ENCODE results near the gene PTPRC.

Gene PTPRC

DNA sequence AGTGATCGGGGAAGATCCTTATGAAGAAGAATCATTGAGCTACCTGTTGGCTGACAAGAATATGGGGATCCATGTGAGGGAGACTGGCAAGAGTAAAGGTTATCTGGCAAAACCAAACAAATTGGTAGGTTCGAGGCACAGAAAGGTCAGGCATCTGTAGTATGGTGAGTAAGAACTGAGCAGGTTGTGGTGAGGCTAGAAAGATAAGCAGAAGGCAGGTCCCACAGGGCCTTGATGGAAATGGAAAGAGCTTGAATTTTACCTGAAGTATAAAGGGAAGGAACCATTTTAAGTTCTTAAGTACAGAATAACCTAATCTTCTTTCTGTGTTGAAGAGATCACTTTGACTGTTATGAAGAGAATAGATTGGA lies 11.1 kb downstream of the PTPRC start:
- no peak overlapping the region for H3K9ac ChIP-seq (ENCODE audit: low read length)
- no peak overlapping the region for H4K8ac ChIP-seq (ENCODE audit: low read depth, low read length)
- H3K4me2 ChIP-seq (ENCODE audit: low read length): no peak overlapping the region
- no peak overlapping the region for H2BK5ac ChIP-seq (ENCODE audit: low read length)
- H3K56ac ChIP-seq (ENCODE audit: low read length): no peak overlapping the region
- no CpG with 5 or more reads among the region's 2 CpGs for WGBS (ENCODE audit: extremely low coverage, insufficient coverage, low lambda C conversion rate)
- H3K27me3 ChIP-seq (ENCODE audit: insufficient read depth, low read length, poor library complexity): no peaks in the 10 kb centered on the region
- no peak overlapping the region for H3K23ac ChIP-seq (ENCODE audit: low read length)
- H2BK120ac ChIP-seq (ENCODE audit: low read depth, low read length): no peak overlapping the region
- H3K79me2 ChIP-seq (ENCODE audit: control insufficient read depth, insufficient read depth, low read length): no peaks in the 10 kb centered on the region
- H3K27ac ChIP-seq (ENCODE audit: low read depth, low read length): no peak overlapping the region
- no peak overlapping the region for H4K5ac ChIP-seq (ENCODE audit: low read length)
- H3K79me1 ChIP-seq (ENCODE audit: low read length): no peaks in the 10 kb centered on the region
- H3K18ac ChIP-seq (ENCODE audit: low read length): no peak overlapping the region
- no peak for DNase-seq
- H3K36me3 ChIP-seq (ENCODE audit: control insufficient read depth, insufficient read depth, low read length): no peaks in the 10 kb centered on the region
- H3K4me3 ChIP-seq (ENCODE audit: low read length): no peak overlapping the region
- no peaks in the 10 kb centered on the region for H3K4me1 ChIP-seq (ENCODE audit: control insufficient read depth, low read depth, low read length)
- no peak overlapping the region for H2BK15ac ChIP-seq (replicated peaks; ENCODE audit: low read depth)
- no peak overlapping the region for H2AK5ac ChIP-seq (ENCODE audit: low read length)
- no peak overlapping the region for H3K4ac ChIP-seq (ENCODE audit: low read depth, low read length)

DNA sequence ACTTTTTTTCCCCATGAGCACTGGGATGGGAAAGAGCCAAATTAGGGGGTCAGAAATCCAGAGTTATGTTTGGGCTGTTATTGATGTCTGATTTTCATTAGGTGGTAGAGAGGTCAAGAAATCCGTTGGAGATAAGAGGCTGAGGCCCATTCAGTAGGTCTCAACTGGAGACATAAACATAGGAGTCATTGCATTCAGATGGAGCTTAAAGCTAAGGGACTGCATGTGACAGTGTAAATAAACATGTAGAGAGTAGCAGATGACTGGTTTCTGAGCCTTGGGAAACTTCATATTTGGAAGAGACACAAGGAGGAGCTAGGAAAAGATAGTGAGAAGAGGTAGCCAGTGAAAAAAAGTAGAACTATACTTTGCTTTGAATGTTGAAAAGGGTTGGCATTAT lies 11.7 kb downstream of the PTPRC start:
- Histone ChIP-seq H3K56ac (ENCODE audit: low read length) (no peak overlapping the region), H3K79me1 (ENCODE audit: low read length) (no peaks in the 10 kb centered on the region), H3K4me2 (ENCODE audit: low read length) (no peak overlapping the region), H3K79me2 (ENCODE audit: control insufficient read depth, insufficient read depth, low read length) (no peaks in the 10 kb centered on the region), H4K8ac (ENCODE audit: low read depth, low read length) (no peak overlapping the region), H3K4me3 (ENCODE audit: low read length) (no peak overlapping the region), H3K9ac (ENCODE audit: low read length) (no peak overlapping the region), H2BK15ac (replicated peaks; ENCODE audit: low read depth) (no peak overlapping the region), H3K4ac (ENCODE audit: low read depth, low read length) (no peak overlapping the region), H3K27me3 (ENCODE audit: insufficient read depth, low read length, poor library complexity) (no peaks in the 10 kb centered on the region), H2AK5ac (ENCODE audit: low read length) (no peak overlapping the region), H3K36me3 (ENCODE audit: control insufficient read depth, insufficient read depth, low read length) (no peaks in the 10 kb centered on the region), H2BK120ac (ENCODE audit: low read depth, low read length) (no peak overlapping the region), H2BK5ac (ENCODE audit: low read length) (no peak overlapping the region), H3K18ac (ENCODE audit: low read length) (no peak overlapping the region), H3K27ac (ENCODE audit: low read depth, low read length) (no peak overlapping the region), H3K23ac (ENCODE audit: low read length) (no peak overlapping the region), H3K4me1 (ENCODE audit: control insufficient read depth, low read depth, low read length) (no peaks in the 10 kb centered on the region), H4K5ac (ENCODE audit: low read length) (no peak overlapping the region)
- no peak for DNase-seq
- no CpG with 5 or more reads among the region's 1 CpG for WGBS (ENCODE audit: extremely low coverage, insufficient coverage, low lambda C conversion rate)

DNA sequence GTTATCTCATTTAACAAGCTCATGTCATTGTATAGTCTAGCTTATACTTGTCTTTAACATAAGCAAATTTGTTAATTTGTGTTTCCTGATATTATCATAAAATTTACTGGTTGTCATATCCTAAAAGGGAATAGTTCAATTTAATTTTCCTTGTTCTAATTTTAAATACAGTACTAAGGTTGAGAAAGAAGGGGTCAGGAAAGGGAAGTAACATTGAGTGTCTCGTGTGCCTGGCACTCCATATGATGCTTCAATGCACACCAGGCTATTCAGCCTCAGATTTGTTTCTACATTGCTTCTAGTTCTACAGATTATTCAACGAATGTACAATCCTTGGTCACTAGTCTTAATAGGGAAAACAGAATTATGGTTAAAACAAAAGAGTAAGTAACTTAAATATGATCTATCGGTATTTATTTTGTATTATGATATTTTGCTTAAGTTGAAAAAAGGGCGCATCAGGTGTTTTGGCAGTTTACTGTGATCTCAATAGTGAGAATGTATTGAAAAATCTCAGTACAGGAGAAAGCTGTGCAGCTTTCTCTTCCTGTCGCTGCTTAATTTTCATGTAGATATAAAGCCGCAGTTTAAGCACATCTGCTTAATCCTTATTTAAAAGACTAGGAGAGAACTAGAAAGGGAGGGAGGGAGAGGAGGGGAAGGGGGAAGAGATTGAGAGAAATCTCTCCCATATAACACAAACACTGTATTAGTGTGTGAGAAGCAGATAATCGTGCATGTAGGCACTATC lies 13.0 kb downstream of the PTPRC start:
- Histone ChIP-seq H2BK15ac (replicated peaks; ENCODE audit: low read depth) (no peak overlapping the region), H4K5ac (ENCODE audit: low read length) (no peak overlapping the region), H3K4ac (ENCODE audit: low read depth, low read length) (no peak overlapping the region), H2BK120ac (ENCODE audit: low read depth, low read length) (no peak overlapping the region), H3K23ac (ENCODE audit: low read length) (no peak overlapping the region), H3K18ac (ENCODE audit: low read length) (no peak overlapping the region), H3K4me2 (ENCODE audit: low read length) (no peak overlapping the region), H3K79me1 (ENCODE audit: low read length) (no peaks in the 10 kb centered on the region), H2AK5ac (ENCODE audit: low read length) (no peak overlapping the region), H3K9ac (ENCODE audit: low read length) (no peak overlapping the region), H3K79me2 (ENCODE audit: control insufficient read depth, insufficient read depth, low read length) (no peaks in the 10 kb centered on the region), H2BK5ac (ENCODE audit: low read length) (no peak overlapping the region), H3K27ac (ENCODE audit: low read depth, low read length) (no peak overlapping the region), H3K4me1 (ENCODE audit: control insufficient read depth, low read depth, low read length) (no peaks in the 10 kb centered on the region), H3K4me3 (ENCODE audit: low read length) (no peak overlapping the region), H3K36me3 (ENCODE audit: control insufficient read depth, insufficient read depth, low read length) (no peaks in the 10 kb centered on the region), H3K56ac (ENCODE audit: low read length) (no peak overlapping the region), H3K27me3 (ENCODE audit: insufficient read depth, low read length, poor library complexity) (no peaks in the 10 kb centered on the region), H4K8ac (ENCODE audit: low read depth, low read length) (no peak overlapping the region)
- WGBS (ENCODE audit: extremely low coverage, insufficient coverage, low lambda C conversion rate): 100% methylated on average over 1 of the region's 7 CpGs
- no peak for DNase-seq

DNA sequence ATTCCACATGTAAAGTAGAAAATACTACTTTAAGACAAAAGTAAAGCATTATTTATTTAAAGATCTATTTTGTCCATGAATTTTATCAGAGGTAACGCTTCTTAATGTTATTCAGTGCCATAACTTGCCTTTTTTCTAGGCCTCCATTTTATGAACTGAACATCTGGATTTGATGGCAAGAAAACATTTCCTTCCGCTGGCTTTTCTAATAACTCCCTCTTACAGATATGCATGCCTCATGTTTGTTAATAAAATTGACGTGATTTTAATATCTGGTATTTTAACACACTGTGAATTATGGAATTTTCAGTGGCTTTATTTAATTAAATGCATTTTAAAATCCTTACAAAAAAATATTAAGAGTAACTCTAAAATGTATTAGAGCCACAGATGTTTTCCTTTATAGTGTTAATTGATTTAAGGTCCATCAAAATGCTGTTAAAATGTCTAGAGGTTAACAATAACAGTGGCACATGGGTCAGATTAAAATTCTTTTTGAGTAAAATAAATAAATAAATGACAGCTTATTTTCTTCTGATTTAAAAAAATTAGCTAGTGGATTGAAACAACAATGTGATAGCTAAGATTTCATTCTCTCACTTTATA lies 15.1 kb downstream of the PTPRC start:
- Histone ChIP-seq H3K18ac (ENCODE audit: low read length) (no peak overlapping the region), H4K8ac (ENCODE audit: low read depth, low read length) (no peak overlapping the region), H3K4me3 (ENCODE audit: low read length) (no peak overlapping the region), H3K4me2 (ENCODE audit: low read length) (no peak overlapping the region), H3K27ac (ENCODE audit: low read depth, low read length) (no peak overlapping the region), H3K27me3 (ENCODE audit: insufficient read depth, low read length, poor library complexity) (no peaks in the 10 kb centered on the region), H3K79me2 (ENCODE audit: control insufficient read depth, insufficient read depth, low read length) (no peaks in the 10 kb centered on the region), H3K36me3 (ENCODE audit: control insufficient read depth, insufficient read depth, low read length) (no peaks in the 10 kb centered on the region), H3K4ac (ENCODE audit: low read depth, low read length) (no peak overlapping the region), H3K56ac (ENCODE audit: low read length) (no peak overlapping the region), H3K9ac (ENCODE audit: low read length) (no peak overlapping the region), H4K5ac (ENCODE audit: low read length) (no peak overlapping the region), H2AK5ac (ENCODE audit: low read length) (no peak overlapping the region), H2BK15ac (replicated peaks; ENCODE audit: low read depth) (no peak overlapping the region), H3K4me1 (ENCODE audit: control insufficient read depth, low read depth, low read length) (no peaks in the 10 kb centered on the region), H2BK5ac (ENCODE audit: low read length) (no peak overlapping the region), H3K23ac (ENCODE audit: low read length) (no peak overlapping the region), H2BK120ac (ENCODE audit: low read depth, low read length) (no peak overlapping the region), H3K79me1 (ENCODE audit: low read length) (no peaks in the 10 kb centered on the region)
- no peak for DNase-seq
- no CpG with 5 or more reads among the region's 3 CpGs for WGBS (ENCODE audit: extremely low coverage, insufficient coverage, low lambda C conversion rate)

DNA sequence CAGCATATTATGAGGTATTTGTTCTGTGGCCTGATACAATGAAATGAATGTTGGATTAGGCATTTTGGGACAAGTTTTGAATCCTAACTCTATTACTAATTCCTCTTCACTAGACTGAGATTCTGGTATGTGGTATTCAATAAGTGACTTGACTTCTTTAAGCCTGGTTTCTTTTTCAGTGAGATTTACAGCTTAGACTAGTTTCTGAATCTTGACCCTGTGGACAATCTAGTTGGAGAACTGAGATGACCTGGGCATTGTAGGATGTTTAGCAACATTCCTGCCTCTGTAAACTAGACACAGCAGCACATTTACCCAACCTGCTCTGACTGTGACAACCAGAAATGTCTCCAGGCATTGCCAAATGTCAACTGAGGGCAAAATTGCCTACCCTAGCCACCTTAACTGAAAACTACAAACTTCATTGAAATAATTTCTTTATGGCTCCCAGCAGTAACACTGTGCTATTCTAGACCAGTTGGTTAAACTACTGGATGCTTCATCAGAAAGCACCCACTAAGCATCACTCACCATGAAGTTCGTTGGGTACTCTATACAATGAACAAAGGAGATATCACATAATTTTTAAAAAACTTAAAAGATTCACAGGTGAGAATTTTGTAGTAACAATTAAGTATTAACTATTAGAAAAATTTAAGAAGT lies 16.8 kb downstream of the PTPRC start:
- Histone ChIP-seq H2BK15ac (replicated peaks; ENCODE audit: low read depth) (no peak overlapping the region), H2BK5ac (ENCODE audit: low read length) (no peak overlapping the region), H3K4ac (ENCODE audit: low read depth, low read length) (no peak overlapping the region), H3K79me2 (ENCODE audit: control insufficient read depth, insufficient read depth, low read length) (no peaks in the 10 kb centered on the region), H2AK5ac (ENCODE audit: low read length) (no peak overlapping the region), H4K5ac (ENCODE audit: low read length) (no peak overlapping the region), H3K18ac (ENCODE audit: low read length) (no peak overlapping the region), H4K8ac (ENCODE audit: low read depth, low read length) (no peak overlapping the region), H3K79me1 (ENCODE audit: low read length) (no peaks in the 10 kb centered on the region), H3K23ac (ENCODE audit: low read length) (no peak overlapping the region), H3K56ac (ENCODE audit: low read length) (no peak overlapping the region), H3K4me2 (ENCODE audit: low read length) (no peak overlapping the region), H3K27me3 (ENCODE audit: insufficient read depth, low read length, poor library complexity) (no peaks in the 10 kb centered on the region), H3K4me3 (ENCODE audit: low read length) (no peak overlapping the region), H3K27ac (ENCODE audit: low read depth, low read length) (no peak overlapping the region), H3K9ac (ENCODE audit: low read length) (no peak overlapping the region), H3K4me1 (ENCODE audit: control insufficient read depth, low read depth, low read length) (no peaks in the 10 kb centered on the region), H2BK120ac (ENCODE audit: low read depth, low read length) (no peak overlapping the region), H3K36me3 (ENCODE audit: control insufficient read depth, insufficient read depth, low read length) (no peaks in the 10 kb centered on the region)
- no peak for DNase-seq
- no CpG with 5 or more reads among the region's 1 CpG for WGBS (ENCODE audit: extremely low coverage, insufficient coverage, low lambda C conversion rate)

Data from mesendoderm (in vitro differentiated cells).